HFFc6 (cell line): ENCODE measurements around the gene LRRC28. TPM values are rescaled to one million over a fixed set of nuclear protein-coding genes. Genes with fewer than 3 reads are reported as not detected.

Experiments used
- DNase-seq: peaks from one replicate; pipeline ENCODE4 v3.0.0-alpha.2; 2018
- H3K27ac Mint-ChIP-seq: 2 replicates; pipeline ENCODE4 v1.8.0; 2020; ENCODE audit warnings: mild to moderate bottlenecking, mixed read lengths
- H3K27me3 Mint-ChIP-seq: 2 replicates; pipeline ENCODE4 v1.8.0; 2021; ENCODE audit warnings: mild to moderate bottlenecking, moderate library complexity, mixed read lengths; ENCODE audit not compliant: insufficient read depth
- H3K36me3 Mint-ChIP-seq: 2 replicates; pipeline ENCODE4 v1.8.0; 2021; ENCODE audit warnings: low read depth, mixed read lengths
- H3K4me1 Mint-ChIP-seq: 2 replicates; pipeline ENCODE4 v1.8.0; 2020; ENCODE audit warnings: low read depth, mixed read lengths
- H3K4me3 Mint-ChIP-seq: 2 replicates; pipeline ENCODE4 v1.8.0; 2020; ENCODE audit warnings: mild to moderate bottlenecking, moderate library complexity, mixed read lengths
- H3K9me3 Mint-ChIP-seq: 2 replicates; pipeline ENCODE4 v1.8.0; 2020; ENCODE audit warnings: mild to moderate bottlenecking, mixed read lengths
- CTCF ChIP-seq: fragments of 200-600 bp; sonication (generic); IDR thresholded peaks from 2 replicates; pipeline ENCODE4 v1.5.0; 2021; ENCODE audit warnings: antibody characterized with exemption, mild to moderate bottlenecking
- total RNA-seq, 6 experiments: library from RNA; stranded (reverse); fragmentation: NEBNext Ultra II Directional; extraction: Animal tissue kit (Norgen Biotek cat#: 25700); gene quantifications; 2 replicates in 1 of 6; 3 replicates in 5 of 6; pipeline ENCODE4 v1.2.3, GENCODE V29; 2021

The LRRC28 gene
- total RNA-seq, 6 experiments from 2014 or later = 11.1 to 18.4 (median 15.1) TPM

GRCh38 chr15:99324082-99324620 is 72.9 kb downstream of the LRRC28 start:
- Mint-ChIP-seq H3K4me3 (peak overlapping the region; percentile 89), H3K27me3 (no peaks in the 10 kb centered on the region), H3K9me3 (peaks cover 3% of the 10 kb centered on the region; the same call in 1 of the 2 replicates), H3K27ac (peak overlapping the region; percentile 95), H3K4me1 (peaks cover 59% of the 10 kb centered on the region), H3K36me3 (0 out of 2 replicates have a peak, but pooled peaks cover 5% of the 10 kb centered on the region)
- TF ChIP-seq CTCF = no peak
- peak; percentile 72 for DNase-seq

- H3K27me3 Mint-ChIP-seq = no peaks in the 10 kb centered on the region
- TF ChIP-seq CTCF = no peak
- peak overlapping the region; percentile 95 for H3K27ac Mint-ChIP-seq
- H3K4me1 Mint-ChIP-seq = peaks cover 59% of the 10 kb centered on the region
- peak overlapping the region; percentile 89 for H3K4me3 Mint-ChIP-seq
- peaks cover 3% of the 10 kb centered on the region; the same call in 1 of the 2 replicates for H3K9me3 Mint-ChIP-seq
- 0 out of 2 replicates have a peak, but pooled peaks cover 5% of the 10 kb centered on the region for H3K36me3 Mint-ChIP-seq
- no peak for DNase-seq
These were observed 73.4 kb downstream of the LRRC28 start for GRCh38 chr15:99324700-99325099.

GRCh38 chr15:99326235-99326634 is 75.0 kb downstream of the LRRC28 start:
- no peak for TF ChIP-seq CTCF
- H3K4me3 Mint-ChIP-seq = no peak overlapping the region
- no peaks in the 10 kb centered on the region for H3K27me3 Mint-ChIP-seq
- H3K27ac Mint-ChIP-seq = no peak overlapping the region
- H3K4me1 Mint-ChIP-seq = peaks cover 61% of the 10 kb centered on the region
- no peak for DNase-seq
- 0 out of 2 replicates have a peak, but pooled peaks cover 5% of the 10 kb centered on the region for H3K36me3 Mint-ChIP-seq
- H3K9me3 Mint-ChIP-seq = peaks cover 3% of the 10 kb centered on the region; the same call in 1 of the 2 replicates

- TF ChIP-seq CTCF = no peak
- H3K4me1 Mint-ChIP-seq = peaks cover 46% of the 10 kb centered on the region
- 0 out of 2 replicates have a peak, but pooled peaks cover 5% of the 10 kb centered on the region for H3K36me3 Mint-ChIP-seq
- no peak overlapping the region for H3K27ac Mint-ChIP-seq
- H3K27me3 Mint-ChIP-seq = no peaks in the 10 kb centered on the region
- no peak overlapping the region for H3K4me3 Mint-ChIP-seq
- DNase-seq = no peak
- H3K9me3 Mint-ChIP-seq = peaks cover 3% of the 10 kb centered on the region; the same call in 1 of the 2 replicates
These were observed 77.1 kb downstream of the LRRC28 start for GRCh38 chr15:99328106-99329072.

GRCh38 chr15:99331381-99331780 is 80.1 kb downstream of the LRRC28 start:
- DNase-seq = no peak
- no peak overlapping the region for H3K4me3 Mint-ChIP-seq
- no peaks in the 10 kb centered on the region for H3K9me3 Mint-ChIP-seq
- no peak overlapping the region; the same call in 1 of the 2 replicates for H3K27ac Mint-ChIP-seq
- H3K27me3 Mint-ChIP-seq = no peaks in the 10 kb centered on the region
- H3K36me3 Mint-ChIP-seq = no peaks in the 10 kb centered on the region
- no peak for TF ChIP-seq CTCF
- peaks cover 20% of the 10 kb centered on the region for H3K4me1 Mint-ChIP-seq
